Neural cell (in vitro differentiated cells): ENCODE measurements around the gene SEPTIN1.

ENCODE experiments used
- POLR2AphosphoS5 ChIP-seq: IDR thresholded peaks from 2 replicates; pipeline ENCODE4 v1.6.1; 2012
- TF ChIP-seq, protein P1 (sequence below): fragments of 450-650 bp; IDR thresholded peaks from 2 replicates; pipeline ENCODE4 v1.5.1; 2014; ENCODE audit warnings: antibody characterized with exemption, mild to moderate bottlenecking, moderate library complexity; ENCODE audit not compliant: poor library complexity, severe bottlenecking

GRCh38 chr16:30371248-30371816 is 11.0 kb downstream of the SEPTIN1 start:
- TF ChIP-seq, protein P1, sequence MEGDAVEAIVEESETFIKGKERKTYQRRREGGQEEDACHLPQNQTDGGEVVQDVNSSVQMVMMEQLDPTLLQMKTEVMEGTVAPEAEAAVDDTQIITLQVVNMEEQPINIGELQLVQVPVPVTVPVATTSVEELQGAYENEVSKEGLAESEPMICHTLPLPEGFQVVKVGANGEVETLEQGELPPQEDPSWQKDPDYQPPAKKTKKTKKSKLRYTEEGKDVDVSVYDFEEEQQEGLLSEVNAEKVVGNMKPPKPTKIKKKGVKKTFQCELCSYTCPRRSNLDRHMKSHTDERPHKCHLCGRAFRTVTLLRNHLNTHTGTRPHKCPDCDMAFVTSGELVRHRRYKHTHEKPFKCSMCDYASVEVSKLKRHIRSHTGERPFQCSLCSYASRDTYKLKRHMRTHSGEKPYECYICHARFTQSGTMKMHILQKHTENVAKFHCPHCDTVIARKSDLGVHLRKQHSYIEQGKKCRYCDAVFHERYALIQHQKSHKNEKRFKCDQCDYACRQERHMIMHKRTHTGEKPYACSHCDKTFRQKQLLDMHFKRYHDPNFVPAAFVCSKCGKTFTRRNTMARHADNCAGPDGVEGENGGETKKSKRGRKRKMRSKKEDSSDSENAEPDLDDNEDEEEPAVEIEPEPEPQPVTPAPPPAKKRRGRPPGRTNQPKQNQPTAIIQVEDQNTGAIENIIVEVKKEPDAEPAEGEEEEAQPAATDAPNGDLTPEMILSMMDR, result peak; percentile 30
- no peak for TF ChIP-seq POLR2AphosphoS5
